Stimulated activated naive CD8-positive, alpha-beta T cell treated with anti-CD3 and anti-CD28 coated beads, Interleukin-15, amount 100 ng/mL, for 72 hours (primary cell): ENCODE results near the gene SENP5.

Experiments used
- ATAC-seq: fragments of 150-1000 bp; cut with Tn5 transposase; 2 replicates; pipeline ENCODE4 v1.10.0; 2021; ENCODE audit warnings: mild to moderate bottlenecking, moderate library complexity
- DNase-seq, 2 donors: peaks; one replicate each; pipeline ENCODE4 v3.0.0; 2021 to 2022
- H3K27ac Mint-ChIP-seq, 2 donors: one replicate each; pipeline ENCODE4 v1.8.0; 2022; ENCODE audit warnings: mild to moderate bottlenecking in 2 of 2, mixed read lengths in 2 of 2, moderate library complexity in 2 of 2
- H3K27me3 Mint-ChIP-seq: one replicate; pipeline ENCODE4 v1.8.0; 2022; ENCODE audit warnings: mixed read lengths
- H3K4me1 Mint-ChIP-seq: one replicate; pipeline ENCODE4 v1.8.0; 2022; ENCODE audit warnings: mild to moderate bottlenecking, mixed read lengths
- H3K4me3 Mint-ChIP-seq, 2 donors: one replicate each; pipeline ENCODE4 v1.8.0; 2022; ENCODE audit warnings: mild to moderate bottlenecking in 2 of 2, mixed read lengths in 2 of 2, moderate library complexity in 1 of 2
- H3K9me3 Mint-ChIP-seq, 2 donors: one replicate each; pipeline ENCODE4 v1.8.0; 2022; ENCODE audit warnings: mixed read lengths in 2 of 2

The SENP5 gene

GRCh38 chr3:196967412-196968232 lies 99.9 kb downstream of the SENP5 start:
- peak overlapping the region; percentile 62 to 69 for H3K4me3 Mint-ChIP-seq
- ATAC-seq (no peak), DNase-seq (no peak)
- H3K27me3 Mint-ChIP-seq: peaks cover 39% of the 10 kb centered on the region
- no peaks in the 10 kb centered on the region for H3K9me3 Mint-ChIP-seq
- peak overlapping the region in 1 of 2 donors; percentile 43 for H3K27ac Mint-ChIP-seq
- H3K4me1 Mint-ChIP-seq: peaks cover 18% of the 10 kb centered on the region

- Mint-ChIP-seq H3K4me3 (peak within 1 kb of the TSS; percentile 80 to 89), H3K27ac (peak within 1 kb of the TSS; percentile 72 to 94)
- DNase-seq: peak; percentile 48 to 62
These were observed 100.8 kb downstream of the SENP5 start, which contains the start of gene PIGZ for GRCh38 chr3:196968233-196969133. Gene PIGZ, minus strand, starts transcription at chr3:196968833. Its CDS starts 16,802 bp downstream, at chr3:196952031.

GRCh38 chr3:196969134-196969659 lies 101.5 kb downstream of the SENP5 start:
- Mint-ChIP-seq H3K4me1 (peaks cover 18% of the 10 kb centered on the region), H3K4me3 (peak overlapping the region; percentile 80 to 89), H3K27ac (peak overlapping the region; percentile 72 to 94), H3K9me3 (no peaks in the 10 kb centered on the region), H3K27me3 (peaks cover 39% of the 10 kb centered on the region)
- DNase-seq (peak; percentile 71 to 77), ATAC-seq (peak; percentile 79)

More at GRCh38 chr3:196968233-196969133, 100.8 kb downstream of the SENP5 start, which contains the start of gene PIGZ:
- ATAC-seq: peak; percentile 77
- H3K9me3 Mint-ChIP-seq: no peaks in the 10 kb centered on the region
- peaks cover 18% of the 10 kb centered on the region for H3K4me1 Mint-ChIP-seq
- peaks cover 39% of the 10 kb centered on the region for H3K27me3 Mint-ChIP-seq

GRCh38 chr3:196969660-196970546 lies 102.2 kb downstream of the SENP5 start:
- DNase-seq: peak; percentile 72 to 80
- peaks cover 46% of the 10 kb centered on the region for H3K27me3 Mint-ChIP-seq
- peak overlapping the region; percentile 75 for H3K4me3 Mint-ChIP-seq
- no peaks in the 10 kb centered on the region for H3K9me3 Mint-ChIP-seq
- H3K27ac Mint-ChIP-seq: peak overlapping the region in 1 of 2 donors; percentile 90
- peaks cover 18% of the 10 kb centered on the region for H3K4me1 Mint-ChIP-seq
- ATAC-seq: peak; percentile 72

- no peak for DNase-seq
- Mint-ChIP-seq H3K27ac (peak overlapping the region in 1 of 2 donors; percentile 90), H3K4me1 (peaks cover 18% of the 10 kb centered on the region), H3K27me3 (peaks cover 52% of the 10 kb centered on the region), H3K9me3 (no peaks in the 10 kb centered on the region), H3K4me3 (peak overlapping the region; percentile 75)
- ATAC-seq: no peak
These were observed 102.9 kb downstream of the SENP5 start for GRCh38 chr3:196970547-196971093.

- Mint-ChIP-seq H3K9me3 (no peaks in the 10 kb centered on the region), H3K4me3 (no peak overlapping the region), H3K27me3 (peaks cover 52% of the 10 kb centered on the region), H3K4me1 (peaks cover 18% of the 10 kb centered on the region), H3K27ac (no peak overlapping the region)
- no peak for ATAC-seq
- DNase-seq: no peak
These were observed 103.5 kb downstream of the SENP5 start for GRCh38 chr3:196971094-196971698.

- no peak overlapping the region for H3K27ac Mint-ChIP-seq
- no peak overlapping the region for H3K4me3 Mint-ChIP-seq
- no peaks in the 10 kb centered on the region for H3K9me3 Mint-ChIP-seq
- ATAC-seq: no peak
- H3K27me3 Mint-ChIP-seq: peaks cover 43% of the 10 kb centered on the region
- peaks cover 14% of the 10 kb centered on the region for H3K4me1 Mint-ChIP-seq
- DNase-seq: no peak
These were observed 106.9 kb downstream of the SENP5 start for GRCh38 chr3:196974661-196975060.

GRCh38 chr3:196975349-196975748 lies 107.6 kb downstream of the SENP5 start:
- DNase-seq (no peak), ATAC-seq (no peak)
- H3K9me3 Mint-ChIP-seq: no peaks in the 10 kb centered on the region
- H3K4me3 Mint-ChIP-seq: no peak overlapping the region
- peaks cover 38% of the 10 kb centered on the region for H3K27me3 Mint-ChIP-seq
- H3K27ac Mint-ChIP-seq: peak overlapping the region in 1 of 2 donors; percentile 13
- H3K4me1 Mint-ChIP-seq: peaks cover 9% of the 10 kb centered on the region

GRCh38 chr3:196976941-196977340 lies 109.2 kb downstream of the SENP5 start:
- no peak for DNase-seq
- Mint-ChIP-seq H3K4me3 (no peak overlapping the region), H3K27ac (peak overlapping the region in 1 of 2 donors; percentile 20), H3K27me3 (peaks cover 25% of the 10 kb centered on the region), H3K9me3 (peaks cover 5 to 7% of the 10 kb centered on the region in 2 donors), H3K4me1 (peaks cover 6% of the 10 kb centered on the region)
- no peak for ATAC-seq

- Mint-ChIP-seq H3K27me3 (peaks cover 27% of the 10 kb centered on the region), H3K9me3 (peaks cover 11 to 22% of the 10 kb centered on the region in 2 donors), H3K27ac (no peak overlapping the region), H3K4me1 (peaks cover 6% of the 10 kb centered on the region), H3K4me3 (no peak overlapping the region)
- DNase-seq (no peak), ATAC-seq (no peak)
These were observed 111.8 kb downstream of the SENP5 start for GRCh38 chr3:196979545-196979944.

GRCh38 chr3:196981657-196982056 lies 113.9 kb downstream of the SENP5 start:
- Mint-ChIP-seq H3K4me3 (no peak overlapping the region), H3K9me3 (peaks cover 11 to 26% of the 10 kb centered on the region in 2 donors), H3K4me1 (peaks cover 6% of the 10 kb centered on the region), H3K27ac (peak overlapping the region in 1 of 2 donors; percentile 12), H3K27me3 (peaks cover 28% of the 10 kb centered on the region)
- ATAC-seq (no peak), DNase-seq (no peak)

- Mint-ChIP-seq H3K27ac (no peak overlapping the region), H3K4me3 (no peak overlapping the region), H3K4me1 (peaks cover 6% of the 10 kb centered on the region), H3K9me3 (peaks cover 11 to 26% of the 10 kb centered on the region in 2 donors), H3K27me3 (peaks cover 28% of the 10 kb centered on the region)
- no peak for DNase-seq
- ATAC-seq: no peak
These were observed 115.5 kb downstream of the SENP5 start for GRCh38 chr3:196983186-196983585.
